Gastroesophageal sphincter (tissue), 3 donors: ENCODE measurements around the gene AUNIP.

Experiments
- CTCF ChIP-seq, 4 experiments: fragments of 200-600 bp in 2 of 4; fragments of 450-650 bp in 2 of 4; sonication (generic) in 1 of 4; IDR thresholded peaks; one replicate each; pipeline ENCODE4 v1.5.1; 2017 to 2019; ENCODE audit warnings: antibody characterized with exemption in 4 of 4, mild to moderate bottlenecking in 2 of 4, moderate library complexity in 2 of 4
- POLR2A ChIP-seq, 2 donors: fragments of 450-650 bp; IDR thresholded peaks; one replicate each; pipeline ENCODE4 v1.6.1; 2017; ENCODE audit warnings: antibody characterized with exemption in 2 of 2, mild to moderate bottlenecking in 2 of 2, moderate library complexity in 1 of 2

GRCh38 chr1:25858906-25859789 lies at the start of gene AUNIP:
- TF ChIP-seq POLR2A (IDR thresholded peaks at IDR 0.05) (peak; percentile 64 to 77), CTCF (IDR thresholded peaks at IDR 0.05) (peak in 1 of 4 experiments; percentile 10)
